ENCODE results near the gene FANCG.

- TF ChIP-seq NFIC (IDR thresholded peaks at IDR 0.05) (no peak), RAD21 (IDR thresholded peaks at IDR 0.05; ENCODE audit: low read depth) (no peak), TAF1 (IDR thresholded peaks at IDR 0.05; ENCODE audit: low read depth) (no peak), YY1 (IDR thresholded peaks at IDR 0.05; ENCODE audit: low read depth) (no peak), TEAD4 (IDR thresholded peaks at IDR 0.05) (no peak), CEBPB (IDR thresholded peaks at IDR 0.05) (no peak), EGR1 (IDR thresholded peaks at IDR 0.05) (no peak), CREB1 (IDR thresholded peaks at IDR 0.05; ENCODE audit: low read depth) (no peak), EP300 (IDR thresholded peaks at IDR 0.05; ENCODE audit: borderline replicate concordance) (no peak), ZBTB7A (IDR thresholded peaks at IDR 0.05; ENCODE audit: low read depth) (no peak), TCF12 (IDR thresholded peaks at IDR 0.05; ENCODE audit: low read depth) (no peak)
- TF ChIP-seq, protein P1, sequence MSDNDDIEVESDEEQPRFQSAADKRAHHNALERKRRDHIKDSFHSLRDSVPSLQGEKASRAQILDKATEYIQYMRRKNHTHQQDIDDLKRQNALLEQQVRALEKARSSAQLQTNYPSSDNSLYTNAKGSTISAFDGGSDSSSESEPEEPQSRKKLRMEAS (IDR thresholded peaks at IDR 0.05) = no peak
- TF ChIP-seq, protein P2, sequence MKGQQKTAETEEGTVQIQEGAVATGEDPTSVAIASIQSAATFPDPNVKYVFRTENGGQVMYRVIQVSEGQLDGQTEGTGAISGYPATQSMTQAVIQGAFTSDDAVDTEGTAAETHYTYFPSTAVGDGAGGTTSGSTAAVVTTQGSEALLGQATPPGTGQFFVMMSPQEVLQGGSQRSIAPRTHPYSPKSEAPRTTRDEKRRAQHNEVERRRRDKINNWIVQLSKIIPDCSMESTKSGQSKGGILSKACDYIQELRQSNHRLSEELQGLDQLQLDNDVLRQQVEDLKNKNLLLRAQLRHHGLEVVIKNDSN (IDR thresholded peaks at IDR 0.05) = no peak
- TF ChIP-seq, protein P3, sequence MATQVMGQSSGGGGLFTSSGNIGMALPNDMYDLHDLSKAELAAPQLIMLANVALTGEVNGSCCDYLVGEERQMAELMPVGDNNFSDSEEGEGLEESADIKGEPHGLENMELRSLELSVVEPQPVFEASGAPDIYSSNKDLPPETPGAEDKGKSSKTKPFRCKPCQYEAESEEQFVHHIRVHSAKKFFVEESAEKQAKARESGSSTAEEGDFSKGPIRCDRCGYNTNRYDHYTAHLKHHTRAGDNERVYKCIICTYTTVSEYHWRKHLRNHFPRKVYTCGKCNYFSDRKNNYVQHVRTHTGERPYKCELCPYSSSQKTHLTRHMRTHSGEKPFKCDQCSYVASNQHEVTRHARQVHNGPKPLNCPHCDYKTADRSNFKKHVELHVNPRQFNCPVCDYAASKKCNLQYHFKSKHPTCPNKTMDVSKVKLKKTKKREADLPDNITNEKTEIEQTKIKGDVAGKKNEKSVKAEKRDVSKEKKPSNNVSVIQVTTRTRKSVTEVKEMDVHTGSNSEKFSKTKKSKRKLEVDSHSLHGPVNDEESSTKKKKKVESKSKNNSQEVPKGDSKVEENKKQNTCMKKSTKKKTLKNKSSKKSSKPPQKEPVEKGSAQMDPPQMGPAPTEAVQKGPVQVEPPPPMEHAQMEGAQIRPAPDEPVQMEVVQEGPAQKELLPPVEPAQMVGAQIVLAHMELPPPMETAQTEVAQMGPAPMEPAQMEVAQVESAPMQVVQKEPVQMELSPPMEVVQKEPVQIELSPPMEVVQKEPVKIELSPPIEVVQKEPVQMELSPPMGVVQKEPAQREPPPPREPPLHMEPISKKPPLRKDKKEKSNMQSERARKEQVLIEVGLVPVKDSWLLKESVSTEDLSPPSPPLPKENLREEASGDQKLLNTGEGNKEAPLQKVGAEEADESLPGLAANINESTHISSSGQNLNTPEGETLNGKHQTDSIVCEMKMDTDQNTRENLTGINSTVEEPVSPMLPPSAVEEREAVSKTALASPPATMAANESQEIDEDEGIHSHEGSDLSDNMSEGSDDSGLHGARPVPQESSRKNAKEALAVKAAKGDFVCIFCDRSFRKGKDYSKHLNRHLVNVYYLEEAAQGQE (IDR thresholded peaks at IDR 0.05; ENCODE audit: low read depth) = no peak
These were observed 22.7 kb upstream of the FANCG start for GRCh38 chr9:35102465-35102768.
